Activated T-cell treated with anti-CD3 and anti-CD28 coated beads, Interleukin-2, amount 50 U/mL, for 48 hours (primary cell): ENCODE measurements around the gene IDS.
"Not testable (repeated sequence)": the region's sequence is repeated elsewhere in the genome, so short reads cannot be mapped to it uniquely, and the experiment has no call there.

Experiments used
- DNase-seq, 2 experiments: peaks; one replicate each; pipeline ENCODE4 v3.0.0-alpha.2; 2020

IDS gene

GRCh38 chrX:149497054-149497453 is 8.1 kb downstream of the IDS start:
- DNase-seq: no peak

GRCh38 chrX:149495573-149496071 is 9.5 kb downstream of the IDS start:
- DNase-seq: no peak

DNA sequence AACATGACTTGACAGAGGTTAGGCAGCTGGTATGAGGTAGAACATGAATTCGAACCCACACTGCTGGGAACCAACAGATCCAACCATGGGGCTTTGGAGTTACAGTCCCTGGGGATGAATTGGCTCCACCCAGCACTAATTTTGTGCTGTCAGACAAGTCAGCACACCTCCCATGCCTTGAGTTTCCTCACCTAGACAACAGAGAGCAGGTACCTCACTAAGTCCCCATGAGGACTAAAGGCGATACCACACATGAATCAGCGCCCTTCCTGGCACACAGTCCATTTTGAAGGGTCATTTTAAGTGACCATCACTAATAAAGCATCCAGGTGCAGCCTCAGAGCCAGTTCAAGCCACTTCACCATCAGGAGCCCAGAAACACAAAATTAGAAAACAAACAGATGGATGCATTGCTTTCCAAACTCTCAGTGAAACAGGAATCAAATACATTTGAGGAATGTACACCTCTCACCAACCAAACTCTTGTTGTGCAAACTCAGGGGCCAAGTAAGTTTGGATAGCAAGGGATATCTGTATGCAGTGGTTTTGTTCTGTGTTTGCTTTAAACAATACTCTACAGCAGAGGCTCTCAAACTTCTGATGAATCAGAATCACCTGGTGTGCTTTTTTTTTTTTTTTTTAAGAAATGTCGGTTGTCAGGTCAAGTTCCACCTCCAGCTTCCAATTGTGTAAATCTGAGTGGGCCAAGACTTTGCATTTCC is 10.1 kb downstream of the IDS start:
- no peak for DNase-seq

GRCh38 chrX:149493567-149494562 is 11.2 kb downstream of the IDS start:
- DNase-seq: peak in 1 of 2 experiments; percentile 5

DNA sequence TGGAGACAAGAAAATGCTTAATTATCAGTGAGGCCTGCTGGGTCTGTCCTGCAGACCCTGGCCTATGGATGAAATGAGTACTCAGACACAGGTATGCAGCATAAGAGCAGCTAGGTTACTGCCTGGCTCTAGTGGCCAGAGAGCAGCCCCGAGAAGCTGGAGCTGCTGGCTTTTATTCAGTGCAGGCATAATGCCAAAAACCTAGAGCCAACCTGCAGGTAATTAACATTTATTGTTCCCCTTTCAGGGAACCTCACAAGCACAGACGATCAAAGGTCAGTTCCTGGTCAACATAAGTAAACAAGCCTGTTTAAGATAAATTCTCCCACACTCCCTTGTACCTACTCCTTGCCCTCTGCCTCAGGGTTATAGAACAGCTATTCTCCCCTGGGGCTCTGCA is 13.3 kb downstream of the IDS start:
- DNase-seq: peak in 1 of 2 experiments; percentile 3

GRCh38 chrX:149490100-149490499 is 15.0 kb downstream of the IDS start:
- DNase-seq: no peak

- DNase-seq: not testable (repeated sequence)
Observed at GRCh38 chrX:149488411-149489052, 16.6 kb downstream of the IDS start.

- not testable (repeated sequence) for DNase-seq
Observed at GRCh38 chrX:149488008-149488407, 17.1 kb downstream of the IDS start.

DNA sequence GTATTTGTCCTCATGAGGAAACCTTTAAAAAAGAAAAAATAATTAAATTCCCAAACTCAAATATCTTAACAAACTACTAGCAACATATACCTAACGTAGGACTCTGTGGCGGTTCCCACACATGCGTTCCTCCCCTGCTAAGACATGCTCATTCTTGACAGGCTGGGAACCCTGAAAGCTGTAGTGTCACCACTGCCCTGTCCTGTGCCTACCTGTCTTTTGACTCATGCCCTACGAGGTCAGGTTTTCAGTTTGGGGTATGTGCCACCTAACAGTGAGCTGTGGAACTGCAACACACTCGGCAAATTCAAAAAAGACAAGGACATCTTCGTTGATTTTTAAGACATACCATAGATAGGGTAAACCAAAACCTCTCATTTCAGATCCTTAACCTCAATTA is 17.8 kb downstream of the IDS start:
- peak in 1 of 2 experiments; percentile 32 for DNase-seq

DNA sequence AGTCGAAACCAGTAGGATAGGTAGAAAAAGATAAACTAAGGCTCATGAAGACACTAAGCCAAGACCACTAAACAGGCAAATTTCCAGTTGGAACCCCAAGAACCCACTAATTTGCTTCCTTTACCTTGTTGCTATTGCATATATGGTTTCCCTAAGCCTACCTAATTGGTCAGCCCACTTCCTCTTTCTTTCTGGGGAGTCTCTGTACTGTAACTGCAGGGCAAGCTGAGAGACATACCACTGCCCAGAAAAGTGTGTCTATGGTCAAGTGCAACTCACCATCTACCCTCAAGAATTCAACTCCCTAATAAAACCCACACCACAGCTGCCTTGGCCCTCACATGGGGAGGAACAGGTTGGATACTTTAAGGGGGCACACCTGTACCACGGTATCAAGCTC is 28.6 kb downstream of the IDS start:
- DNase-seq: no peak

DNA sequence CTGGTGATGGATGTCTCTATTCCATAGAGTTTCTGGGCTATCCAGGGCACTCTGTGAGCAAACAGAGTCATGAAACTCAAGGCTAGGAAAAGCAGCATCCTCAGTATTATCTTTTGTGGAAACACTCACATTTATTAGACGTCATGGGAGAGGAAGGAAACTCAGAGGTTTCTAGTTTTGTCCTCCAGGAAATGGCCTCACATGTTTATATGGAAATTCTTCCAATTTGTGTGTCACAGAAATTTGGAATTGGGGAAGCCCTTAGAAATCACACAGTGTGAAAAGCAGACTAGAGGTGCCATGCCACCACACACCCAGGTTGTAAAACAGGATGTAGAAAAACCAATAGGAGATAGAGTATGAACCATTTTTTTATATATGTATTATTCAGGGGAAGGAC is 31.1 kb downstream of the IDS start:
- DNase-seq: no peak

- DNase-seq: no peak
Observed at GRCh38 chrX:149473092-149473491, 32.0 kb downstream of the IDS start.

- no peak for DNase-seq
Observed at GRCh38 chrX:149472625-149473024, 32.5 kb downstream of the IDS start.

DNA sequence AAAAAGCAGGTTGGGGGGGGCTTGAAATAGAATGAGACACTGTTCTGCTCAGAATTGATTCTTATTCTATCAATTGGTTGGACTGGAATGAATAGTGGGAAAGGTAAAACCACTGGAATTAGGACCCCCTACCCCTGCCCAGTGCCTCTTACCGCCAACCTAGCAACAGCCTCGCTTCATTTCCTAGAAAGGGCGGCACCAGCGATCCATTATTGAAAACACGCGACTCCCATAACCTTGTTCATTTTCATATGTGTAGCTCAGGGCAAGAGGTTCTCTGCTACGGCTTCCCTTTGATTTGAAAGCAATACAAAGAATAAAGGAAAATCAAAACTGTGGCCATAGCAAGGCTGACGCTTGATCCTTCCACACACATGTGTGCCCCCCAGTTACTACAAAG is 33.7 kb downstream of the IDS start:
- no peak for DNase-seq

GRCh38 chrX:149470955-149471354 is 34.2 kb downstream of the IDS start:
- peak; percentile 85 to 86 for DNase-seq

DNA sequence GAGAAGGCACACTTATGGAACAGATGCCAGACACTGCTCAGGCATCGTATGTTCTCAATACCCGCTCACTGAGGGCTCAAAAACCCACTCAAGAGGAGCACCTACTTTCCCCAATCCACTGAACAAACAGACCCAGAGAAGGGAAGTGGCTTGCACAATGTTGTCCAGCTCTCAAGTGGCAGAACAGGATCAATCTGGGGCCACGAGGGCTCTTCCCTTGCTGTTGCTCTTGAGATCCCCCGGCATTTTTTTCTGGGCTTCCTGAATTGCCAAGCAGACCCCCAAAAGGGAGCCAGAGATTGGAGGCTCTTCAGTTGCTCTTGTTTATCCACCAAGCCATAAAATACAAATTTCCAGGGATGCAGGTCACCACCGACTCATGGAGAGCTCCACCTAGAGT is 35.7 kb downstream of the IDS start:
- no peak for DNase-seq

GRCh38 chrX:149467920-149468319 is 37.2 kb downstream of the IDS start:
- no peak for DNase-seq

GRCh38 chrX:149467461-149467860 is 37.6 kb downstream of the IDS start:
- DNase-seq: no peak

GRCh38 chrX:149462849-149463248 is 42.3 kb downstream of the IDS start:
- DNase-seq: no peak

- DNase-seq: no peak
Observed at GRCh38 chrX:149461746-149462145, 43.4 kb downstream of the IDS start.

- DNase-seq: no peak
Observed at GRCh38 chrX:149458586-149458985, 46.5 kb downstream of the IDS start.

GRCh38 chrX:149456476-149457245 is 48.4 kb downstream of the IDS start:
- DNase-seq: no peak
